ENCODE data around the gene TBC1D28. TPM values are rescaled to one million over a fixed set of nuclear protein-coding genes. Genes with fewer than 3 reads are reported as not detected.
"Not testable (repeated sequence)": the region's sequence is repeated elsewhere in the genome, so short reads cannot be mapped to it uniquely, and the experiment has no call there.

The TBC1D28 gene
- total RNA-seq, 4 donors from 2014 or later, result not detected

- H3K27ac ChIP-seq; in situ Hi-C loops (cut with MboI; ENCODE audit: low pct_ligation_motif_present in 1 of 4, low pct_unique_long_range_greater_than_20kb in 1 of 4, low sequenced_read_pairs in 3 of 4); H3K4me3 ChIP-seq; intact Hi-C loops (cut with DNase I; ENCODE audit: low total_unique reads); H3K27me3 ChIP-seq; DNase-seq; H3K4me1 ChIP-seq; H3K36me3 ChIP-seq: not testable (repeated sequence)
- peaks cover 10 to 23% of the 10 kb centered on the region in 2 donors for H3K9me3 ChIP-seq
- WGBS, 2 donors (ENCODE audit: low coverage in 1 of 2), result 92 to 94% methylated on average over 2 to 5 of the region's 5 CpGs
These were observed 17.9 kb upstream of the TBC1D28 start for GRCh38 chr17:18661924-18662624.

GRCh38 chr17:18650094-18650493 lies 5.9 kb upstream of the TBC1D28 start:
- 70 to 76% methylated on average over 2 to 23 of the region's 23 CpGs for WGBS, 2 donors (ENCODE audit: low coverage in 1 of 2)
- intact Hi-C loops (cut with DNase I; ENCODE audit: low total_unique reads); H3K4me3 ChIP-seq; H3K27me3 ChIP-seq; in situ Hi-C loops (cut with MboI; ENCODE audit: low pct_ligation_motif_present in 1 of 4, low pct_unique_long_range_greater_than_20kb in 1 of 4, low sequenced_read_pairs in 3 of 4); DNase-seq; H3K9me3 ChIP-seq; H3K4me1 ChIP-seq; H3K36me3 ChIP-seq; H3K27ac ChIP-seq: not testable (repeated sequence)

GRCh38 chr17:18643124-18643523 lies 1.1 kb downstream of the TBC1D28 start:
- H3K27me3 ChIP-seq; H3K4me3 ChIP-seq; H3K9me3 ChIP-seq; H3K36me3 ChIP-seq; DNase-seq; intact Hi-C loops (cut with DNase I; ENCODE audit: low total_unique reads); H3K4me1 ChIP-seq; H3K27ac ChIP-seq; in situ Hi-C loops (cut with MboI; ENCODE audit: low pct_ligation_motif_present in 1 of 4, low pct_unique_long_range_greater_than_20kb in 1 of 4, low sequenced_read_pairs in 3 of 4): not testable (repeated sequence)
- 90% methylated on average over 6 of the region's 6 CpGs; no CpG with 5 or more reads in 1 of the 2 donors for WGBS, 2 donors (ENCODE audit: low coverage in 1 of 2)

GRCh38 chr17:18638357-18638756 lies 5.8 kb downstream of the TBC1D28 start:
- H3K4me1 ChIP-seq; H3K27ac ChIP-seq; H3K9me3 ChIP-seq; intact Hi-C loops (cut with DNase I; ENCODE audit: low total_unique reads); DNase-seq; H3K4me3 ChIP-seq; H3K36me3 ChIP-seq; in situ Hi-C loops (cut with MboI; ENCODE audit: low pct_ligation_motif_present in 1 of 4, low pct_unique_long_range_greater_than_20kb in 1 of 4, low sequenced_read_pairs in 3 of 4): not testable (repeated sequence)
- peaks cover 22% of the 10 kb centered on the region for H3K27me3 ChIP-seq
- WGBS, 2 donors (ENCODE audit: low coverage in 1 of 2), result 99% methylated on average over 9 of the region's 13 CpGs; no CpG with 5 or more reads in 1 of the 2 donors

- H3K4me3 ChIP-seq; H3K27ac ChIP-seq; intact Hi-C loops (cut with DNase I; ENCODE audit: low total_unique reads); in situ Hi-C loops (cut with MboI; ENCODE audit: low pct_ligation_motif_present in 1 of 4, low pct_unique_long_range_greater_than_20kb in 1 of 4, low sequenced_read_pairs in 3 of 4); H3K36me3 ChIP-seq; DNase-seq; H3K9me3 ChIP-seq; H3K4me1 ChIP-seq: not testable (repeated sequence)
- 33 to 62% methylated on average over 1 to 7 of the region's 7 CpGs for WGBS, 2 donors (ENCODE audit: low coverage in 1 of 2)
- H3K27me3 ChIP-seq, result peaks cover 37% of the 10 kb centered on the region
These were observed 8.0 kb downstream of the TBC1D28 start for GRCh38 chr17:18636237-18636636.

- in situ Hi-C loops (cut with MboI; ENCODE audit: low pct_ligation_motif_present in 1 of 4, low pct_unique_long_range_greater_than_20kb in 1 of 4, low sequenced_read_pairs in 3 of 4); H3K4me3 ChIP-seq; H3K9me3 ChIP-seq; H3K27ac ChIP-seq; H3K4me1 ChIP-seq; DNase-seq; intact Hi-C loops (cut with DNase I; ENCODE audit: low total_unique reads); H3K36me3 ChIP-seq: not testable (repeated sequence)
- WGBS, 2 donors (ENCODE audit: low coverage in 1 of 2), result 87% methylated on average over 5 of the region's 7 CpGs; no CpG with 5 or more reads in 1 of the 2 donors
- H3K27me3 ChIP-seq, result peaks cover 37% of the 10 kb centered on the region
These were observed 8.4 kb downstream of the TBC1D28 start for GRCh38 chr17:18635773-18636172.

- intact Hi-C loops (cut with DNase I; ENCODE audit: low total_unique reads); H3K4me1 ChIP-seq; in situ Hi-C loops (cut with MboI; ENCODE audit: low pct_ligation_motif_present in 1 of 4, low pct_unique_long_range_greater_than_20kb in 1 of 4, low sequenced_read_pairs in 3 of 4); H3K36me3 ChIP-seq; H3K9me3 ChIP-seq; DNase-seq; H3K27ac ChIP-seq: not testable (repeated sequence)
- WGBS, 2 donors (ENCODE audit: low coverage in 1 of 2), result 6 to 30% methylated on average over 7 to 45 of the region's 56 CpGs
- Histone ChIP-seq H3K4me3 (peak overlapping the region in 2 of 4 donors; percentile 3 to 25), H3K27me3 (peaks cover 37% of the 10 kb centered on the region)
These were observed 9.5 kb downstream of the TBC1D28 start for GRCh38 chr17:18634550-18635263.
